Ovary (tissue), 3 donors: Measurements from ENCODE around the gene SKIL.

Experiments
- EP300 ChIP-seq: sonication (generic); formaldehyde crosslinking; IDR thresholded peaks from one replicate; pipeline ENCODE4 v1.6.1; 2017; ENCODE audit warnings: antibody characterized with exemption
- POLR2A ChIP-seq: fragments of 450-650 bp; IDR thresholded peaks from one replicate; pipeline ENCODE4 v1.6.1; 2017; ENCODE audit warnings: antibody characterized with exemption, mild to moderate bottlenecking, moderate library complexity
- TF ChIP-seq, protein P1 (sequence below), 3 donors: fragments of 450-650 bp in 2 of 3; fragments of 200-600 bp in 1 of 3; IDR thresholded peaks; one replicate each; pipeline versions ENCODE4 v1.5.1 to v1.8.0; 2016 to 2022; ENCODE audit warnings: antibody characterized with exemption in 3 of 3, mild to moderate bottlenecking in 1 of 3
- donor health status: DM: no; HTN: no; CAD: no.

DNA sequence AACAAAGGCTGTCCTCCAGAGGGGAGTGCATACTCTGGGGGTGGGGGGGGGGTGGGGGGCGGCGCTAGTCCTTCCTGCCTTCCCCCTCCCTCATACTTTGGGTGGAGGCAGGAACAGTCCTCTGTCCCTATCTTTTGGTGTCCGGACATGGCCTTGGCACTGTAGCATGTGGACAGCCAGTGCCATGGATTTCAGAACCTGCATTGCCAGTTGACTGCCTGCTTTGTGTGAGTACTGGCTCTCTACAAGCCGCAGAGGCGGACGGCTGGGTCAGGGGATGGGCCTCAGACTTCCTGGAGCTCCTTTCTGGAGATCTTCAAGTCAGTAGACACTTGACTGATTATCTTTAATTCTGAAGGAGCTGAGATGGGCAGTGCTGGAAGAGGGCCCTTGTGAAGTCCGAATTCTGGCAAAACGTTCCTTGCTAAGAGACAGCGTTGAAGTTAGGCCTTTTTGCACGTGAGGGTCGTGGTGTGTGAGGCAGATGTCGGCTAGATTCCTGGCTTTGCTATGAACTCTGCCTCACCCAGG, 63.7 kb downstream of the SKIL start:
- TF ChIP-seq, protein P1, sequence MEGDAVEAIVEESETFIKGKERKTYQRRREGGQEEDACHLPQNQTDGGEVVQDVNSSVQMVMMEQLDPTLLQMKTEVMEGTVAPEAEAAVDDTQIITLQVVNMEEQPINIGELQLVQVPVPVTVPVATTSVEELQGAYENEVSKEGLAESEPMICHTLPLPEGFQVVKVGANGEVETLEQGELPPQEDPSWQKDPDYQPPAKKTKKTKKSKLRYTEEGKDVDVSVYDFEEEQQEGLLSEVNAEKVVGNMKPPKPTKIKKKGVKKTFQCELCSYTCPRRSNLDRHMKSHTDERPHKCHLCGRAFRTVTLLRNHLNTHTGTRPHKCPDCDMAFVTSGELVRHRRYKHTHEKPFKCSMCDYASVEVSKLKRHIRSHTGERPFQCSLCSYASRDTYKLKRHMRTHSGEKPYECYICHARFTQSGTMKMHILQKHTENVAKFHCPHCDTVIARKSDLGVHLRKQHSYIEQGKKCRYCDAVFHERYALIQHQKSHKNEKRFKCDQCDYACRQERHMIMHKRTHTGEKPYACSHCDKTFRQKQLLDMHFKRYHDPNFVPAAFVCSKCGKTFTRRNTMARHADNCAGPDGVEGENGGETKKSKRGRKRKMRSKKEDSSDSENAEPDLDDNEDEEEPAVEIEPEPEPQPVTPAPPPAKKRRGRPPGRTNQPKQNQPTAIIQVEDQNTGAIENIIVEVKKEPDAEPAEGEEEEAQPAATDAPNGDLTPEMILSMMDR (IDR thresholded peaks at IDR 0.05), result no peak
- TF ChIP-seq EP300, result no peak
- TF ChIP-seq POLR2A, result no peak
